HepG2 (cell line): Measurements from ENCODE around the gene AHNAK. TPM values are rescaled to one million over a fixed set of nuclear protein-coding genes. Genes with fewer than 3 reads are reported as not detected.

ENCODE experiments used
- CBX2 ChIP-seq, 2 experiments: fragments of 200-600 bp in 1 of 2; sonication (generic); formaldehyde crosslinking in 1 of 2; IDR thresholded peaks; 2 replicates each; pipeline versions ENCODE4 v1.7.0 to v1.8.1; 2018 to 2022; ENCODE audit warnings: low read depth in 2 of 2, low read length in 1 of 2, mild to moderate bottlenecking in 1 of 2, missing genetic modification reagents in 1 of 2
- KIAA2018 ChIP-seq: sonication (generic); formaldehyde crosslinking; IDR thresholded peaks from 2 replicates; pipeline ENCODE4 v1.5.0; 2020; ENCODE audit warnings: mild to moderate bottlenecking, missing genetic modification reagents, borderline replicate concordance
- KLF11 ChIP-seq: IDR thresholded peaks from 2 replicates; pipeline ENCODE4 v1.6.1; 2016; ENCODE audit warnings: missing compliant biosample characterization
- NFE2L2 ChIP-seq: fragments of 150-350 bp; IDR thresholded peaks from 2 replicates; pipeline ENCODE4 v1.6.1; 2014; ENCODE audit warnings: low read length
- SATB2 ChIP-seq: sonication (generic); formaldehyde crosslinking; IDR thresholded peaks from 2 replicates; pipeline ENCODE4 v1.5.0; 2020; ENCODE audit warnings: missing genetic modification reagents
- ZNF101 ChIP-seq: sonication (generic); formaldehyde crosslinking; IDR thresholded peaks from 2 replicates; pipeline ENCODE4 v1.4.0; 2020; ENCODE audit warnings: mild to moderate bottlenecking, low read depth, missing genetic modification reagents, borderline replicate concordance
- ZNF256 ChIP-seq: sonication (generic); formaldehyde crosslinking; conservative IDR thresholded peaks from 2 replicates; pipeline ENCODE4 v1.4.0; 2020; ENCODE audit warnings: missing genetic modification reagents
- ZNF512 ChIP-seq: sonication (generic); formaldehyde crosslinking; IDR thresholded peaks from 2 replicates; pipeline ENCODE4 v1.4.0; 2020; ENCODE audit warnings: mild to moderate bottlenecking, missing genetic modification reagents
- polyA plus RNA-seq, 8 experiments: library from polyadenylated mRNA; depleted of rRNA in 3 of 8; stranded (reverse) in 7 of 8; unstranded in 1 of 8; fragments of >200 nt; fragmentation: Illumina TruSeq in 4 of 8; extraction: Trizol in 4 of 8; gene quantifications; 2 replicates each; pipeline versions ENCODE4 v1.2.1 to v1.2.3, GENCODE V29; 2011 to 2016; ENCODE audit warnings: low read depth in 4 of 8, missing spikeins in 1 of 8, mixed read lengths in 1 of 8; ENCODE audit not compliant: insufficient read depth in 1 of 8
- total RNA-seq, 5 experiments: library from RNA; depleted of rRNA; stranded (reverse); fragments of >200 nt; fragmentation: Illumina TruSeq; extraction: Trizol; gene quantifications; 2 replicates each; pipeline ENCODE4 v1.2.3, GENCODE V29; 2016; ENCODE audit warnings: low read depth in 1 of 5
- TF ChIP-seq, protein P1 (sequence below): sonication (generic); formaldehyde crosslinking; IDR thresholded peaks from 2 replicates; pipeline ENCODE4 v1.8.0; 2022; ENCODE audit warnings: missing genetic modification reagents, low read depth, mild to moderate bottlenecking, borderline replicate concordance
- TF ChIP-seq, protein P2 (sequence below): sonication (generic); formaldehyde crosslinking; IDR thresholded peaks from 2 replicates; pipeline ENCODE4 v1.5.0; 2020; ENCODE audit warnings: missing genetic modification reagents, mild to moderate bottlenecking, borderline replicate concordance
- TF ChIP-seq, protein P3 (sequence below), 2 experiments: sonication (generic) in 1 of 2; formaldehyde crosslinking in 1 of 2; IDR thresholded peaks; 2 replicates each; pipeline versions ENCODE4 v1.4.0 to v1.6.1; 2018 to 2020; ENCODE audit warnings: missing genetic modification reagents in 2 of 2, borderline replicate concordance in 1 of 2, low read depth in 1 of 2, mild to moderate bottlenecking in 1 of 2, missing biosample characterization in 1 of 2
- TF ChIP-seq, protein P4 (sequence below): sonication (generic); formaldehyde crosslinking; IDR thresholded peaks from 2 replicates; pipeline ENCODE4 v1.4.0; 2020; ENCODE audit warnings: missing genetic modification reagents

Gene AHNAK
- total and polyA plus RNA-seq, 2 of the 13 experiments (the other 11 are each of a cell fraction or from before 2014, with no cell fraction given) = 23.4 to 25.0 TPM

DNA sequence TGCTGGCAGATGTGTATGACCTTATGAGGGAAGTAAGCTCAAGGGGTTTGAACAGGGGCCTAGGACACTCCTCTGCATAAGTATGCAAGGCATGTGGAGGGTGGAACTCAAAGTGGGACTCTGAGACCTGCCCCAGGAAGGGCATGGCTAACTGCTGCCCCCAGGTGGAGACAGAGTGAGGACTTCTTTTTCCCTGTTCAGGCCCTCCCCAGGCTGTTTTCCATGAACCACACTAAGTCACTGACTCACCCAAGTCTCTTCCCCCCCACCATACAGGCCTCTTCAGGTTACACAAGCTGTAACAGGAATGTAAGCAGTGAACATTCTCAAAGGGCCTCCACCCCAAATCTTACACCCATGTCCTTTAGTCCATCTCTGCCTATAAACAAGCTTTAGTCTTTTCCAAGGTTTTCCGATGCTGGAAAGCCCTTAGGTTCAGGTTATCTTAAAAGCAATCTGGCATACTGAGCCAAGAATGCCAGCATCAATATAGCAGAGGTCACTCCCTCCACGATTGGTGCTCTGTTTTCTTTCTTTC is 14.0 kb upstream of the AHNAK start (continued):
- TF ChIP-seq KIAA2018 (CRISPR knock-in tag) (no peak), ZNF512 (no peak), SATB2 (CRISPR knock-in tag) (no peak), CBX2 (IDR thresholded peaks at IDR 0.05; ENCODE audit: low read depth, low read length) (no peak), CBX2 (CRISPR knock-in tag; IDR thresholded peaks at IDR 0.05; ENCODE audit: low read depth) (no peak), ZNF256 (CRISPR knock-in tag) (no peak), NFE2L2 (no peak), KLF11 (CRISPR knock-in tag) (no peak), ZNF101 (no peak)
- TF ChIP-seq, protein P1, sequence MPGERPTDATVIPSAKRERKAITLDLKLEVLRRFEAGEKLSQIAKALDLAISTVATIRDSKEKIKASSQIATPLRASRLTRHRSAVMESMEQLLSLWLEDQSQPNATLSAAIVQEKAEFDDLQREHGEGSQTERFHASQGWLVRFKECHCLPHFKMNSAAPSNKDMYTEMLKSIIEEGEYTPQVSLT (CRISPR knock-in tag) = no peak
- TF ChIP-seq, protein P2, sequence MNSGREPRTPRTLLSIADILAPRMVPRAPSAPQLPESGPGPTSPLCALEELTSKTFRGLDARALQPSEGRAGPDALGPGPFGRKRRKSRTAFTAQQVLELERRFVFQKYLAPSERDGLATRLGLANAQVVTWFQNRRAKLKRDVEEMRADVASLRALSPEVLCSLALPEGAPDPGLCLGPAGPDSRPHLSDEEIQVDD (CRISPR knock-in tag) = no peak
- TF ChIP-seq, protein P3, sequence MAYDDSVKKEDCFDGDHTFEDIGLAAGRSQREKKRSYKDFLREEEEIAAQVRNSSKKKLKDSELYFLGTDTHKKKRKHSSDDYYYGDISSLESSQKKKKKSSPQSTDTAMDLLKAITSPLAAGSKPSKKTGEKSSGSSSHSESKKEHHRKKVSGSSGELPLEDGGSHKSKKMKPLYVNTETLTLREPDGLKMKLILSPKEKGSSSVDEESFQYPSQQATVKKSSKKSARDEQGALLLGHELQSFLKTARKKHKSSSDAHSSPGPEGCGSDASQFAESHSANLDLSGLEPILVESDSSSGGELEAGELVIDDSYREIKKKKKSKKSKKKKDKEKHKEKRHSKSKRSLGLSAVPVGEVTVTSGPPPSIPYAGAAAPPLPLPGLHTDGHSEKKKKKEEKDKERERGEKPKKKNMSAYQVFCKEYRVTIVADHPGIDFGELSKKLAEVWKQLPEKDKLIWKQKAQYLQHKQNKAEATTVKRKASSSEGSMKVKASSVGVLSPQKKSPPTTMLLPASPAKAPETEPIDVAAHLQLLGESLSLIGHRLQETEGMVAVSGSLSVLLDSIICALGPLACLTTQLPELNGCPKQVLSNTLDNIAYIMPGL (CRISPR knock-in tag; IDR thresholded peaks at IDR 0.05; ENCODE audit: borderline replicate concordance in 1 of 2, low read depth in 1 of 2) = peak; percentile 44 to 82; a peak in 1 of 4 replicates
- TF ChIP-seq, protein P4, sequence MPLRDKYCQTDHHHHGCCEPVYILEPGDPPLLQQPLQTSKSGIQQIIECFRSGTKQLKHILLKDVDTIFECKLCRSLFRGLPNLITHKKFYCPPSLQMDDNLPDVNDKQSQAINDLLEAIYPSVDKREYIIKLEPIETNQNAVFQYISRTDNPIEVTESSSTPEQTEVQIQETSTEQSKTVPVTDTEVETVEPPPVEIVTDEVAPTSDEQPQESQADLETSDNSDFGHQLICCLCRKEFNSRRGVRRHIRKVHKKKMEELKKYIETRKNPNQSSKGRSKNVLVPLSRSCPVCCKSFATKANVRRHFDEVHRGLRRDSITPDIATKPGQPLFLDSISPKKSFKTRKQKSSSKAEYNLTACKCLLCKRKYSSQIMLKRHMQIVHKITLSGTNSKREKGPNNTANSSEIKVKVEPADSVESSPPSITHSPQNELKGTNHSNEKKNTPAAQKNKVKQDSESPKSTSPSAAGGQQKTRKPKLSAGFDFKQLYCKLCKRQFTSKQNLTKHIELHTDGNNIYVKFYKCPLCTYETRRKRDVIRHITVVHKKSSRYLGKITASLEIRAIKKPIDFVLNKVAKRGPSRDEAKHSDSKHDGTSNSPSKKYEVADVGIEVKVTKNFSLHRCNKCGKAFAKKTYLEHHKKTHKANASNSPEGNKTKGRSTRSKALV (CRISPR knock-in tag) = no peak
